Activated CD4-positive, alpha-beta T cell treated with anti-CD3 and anti-CD28 coated beads for 48 hours (primary cell): ENCODE results near the gene ANKH.

ENCODE experiments used
- DNase-seq: peaks from one replicate; pipeline ENCODE4 v3.0.0-alpha.2; 2020

ANKH gene

GRCh38 chr5:14730881-14731280, 140.7 kb downstream of the ANKH start:
- DNase-seq: no peak

DNA sequence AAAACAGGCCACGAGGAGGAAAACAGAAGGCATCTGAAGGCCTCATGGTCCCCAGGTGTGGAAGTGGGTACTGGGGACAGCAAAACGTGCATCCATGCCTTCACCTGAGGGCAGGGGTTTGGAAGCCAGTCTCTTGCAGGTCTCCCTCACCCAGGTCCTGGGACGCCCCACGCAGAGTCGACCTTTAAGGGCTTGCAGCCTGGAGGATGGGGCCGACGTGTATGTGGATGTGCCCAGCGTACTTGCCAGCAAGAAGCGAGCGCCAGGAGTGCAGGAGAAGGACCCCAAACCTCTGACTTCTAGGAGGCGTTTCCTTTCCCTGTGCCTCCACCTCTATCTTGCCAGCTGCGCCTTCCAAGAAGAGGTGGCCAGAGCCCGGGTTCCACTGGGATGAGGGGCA, 141.1 kb downstream of the ANKH start:
- no peak for DNase-seq

DNA sequence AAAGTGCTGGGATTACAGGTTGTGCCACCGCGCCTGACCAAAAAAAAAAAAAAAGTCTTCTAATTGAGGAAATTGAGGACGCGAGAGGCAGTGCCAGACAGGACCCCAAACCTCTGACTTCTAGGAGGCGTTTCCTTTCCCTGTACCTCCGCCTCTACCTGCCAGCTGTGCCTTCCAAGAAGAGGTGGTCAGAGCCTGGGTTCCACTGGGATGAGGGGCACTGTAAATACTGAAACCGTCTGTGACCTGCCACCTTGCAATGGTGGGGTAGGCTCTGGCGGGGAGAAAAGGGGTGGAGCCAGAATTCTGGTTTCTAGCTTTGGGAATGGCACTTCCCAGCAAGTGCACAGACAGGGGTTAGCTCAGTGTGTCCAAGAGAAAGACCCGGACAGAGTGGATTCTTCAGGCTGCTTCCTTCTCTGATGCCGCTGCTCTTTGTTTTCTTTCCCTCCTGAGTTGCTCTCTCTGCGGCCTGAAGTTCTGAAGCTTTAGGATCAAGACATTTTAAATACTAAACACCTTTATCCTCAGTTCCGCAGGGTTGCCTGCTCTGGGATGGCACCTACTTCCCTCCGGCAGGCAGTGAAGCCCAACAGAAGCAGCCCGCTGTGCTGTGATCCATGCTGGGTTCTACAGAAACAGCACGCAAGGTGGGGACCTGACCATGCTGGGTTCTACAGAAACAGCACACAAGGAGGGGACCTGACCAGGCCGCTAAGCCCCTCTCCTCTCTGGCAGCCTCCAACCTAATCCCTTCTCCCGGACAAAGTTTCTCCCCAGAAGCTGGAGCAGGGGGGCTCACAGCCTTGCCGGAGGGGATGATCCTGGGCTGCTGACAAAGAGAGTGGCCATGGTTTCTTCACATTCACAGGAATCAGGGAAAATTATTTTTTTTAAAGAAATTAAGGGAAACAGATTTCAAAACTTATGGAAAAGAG, 141.9 kb downstream of the ANKH start:
- DNase-seq: no peak

DNA sequence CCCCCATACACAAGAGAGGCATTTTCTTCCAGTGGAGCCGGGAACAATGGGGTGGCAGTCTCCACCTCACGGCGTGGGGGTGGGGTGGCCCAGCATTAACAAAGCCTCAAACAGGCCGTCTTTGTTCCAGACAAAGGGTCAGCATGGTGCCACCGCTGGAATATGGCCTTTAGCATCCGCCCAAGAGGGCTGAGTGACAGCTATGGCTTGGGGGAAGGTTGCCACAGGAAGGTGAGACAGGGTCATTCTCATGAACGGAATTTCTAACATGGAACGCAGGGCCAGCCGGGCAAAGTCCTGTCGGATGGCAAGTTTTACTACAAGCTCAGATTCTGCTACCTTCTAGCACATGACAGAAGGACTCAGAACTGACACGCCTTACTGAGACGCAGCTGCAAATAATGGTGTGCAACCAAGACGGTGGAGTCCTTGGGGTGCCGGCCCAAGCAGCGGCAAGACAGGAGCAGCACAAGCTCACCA, 143.1 kb downstream of the ANKH start:
- DNase-seq: no peak

- DNase-seq: no peak
These were observed 143.6 kb downstream of the ANKH start for GRCh38 chr5:14727928-14728458.

GRCh38 chr5:14727428-14727865, 144.1 kb downstream of the ANKH start:
- peak; percentile 82 for DNase-seq

GRCh38 chr5:14726066-14726838, 145.3 kb downstream of the ANKH start:
- DNase-seq: no peak

DNA sequence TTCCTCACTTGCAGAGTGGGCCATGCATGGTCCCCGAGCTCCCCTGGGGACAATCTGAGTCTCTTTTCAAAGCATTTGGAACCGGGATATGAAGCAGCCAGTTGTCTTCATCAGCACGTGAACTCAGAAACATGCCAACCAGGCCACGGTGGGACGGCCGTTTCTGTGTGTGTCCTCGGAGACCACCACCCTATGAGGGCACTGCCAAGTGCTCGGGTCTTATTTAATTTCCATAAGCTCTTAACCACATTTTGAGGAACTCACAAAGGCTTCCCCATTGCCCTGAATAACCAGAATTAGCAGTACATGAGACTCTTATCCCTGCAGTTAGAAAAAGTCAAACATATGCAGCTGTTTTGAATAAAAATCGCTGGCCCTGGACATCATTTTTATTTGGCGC, 146.9 kb downstream of the ANKH start:
- no peak for DNase-seq

- DNase-seq: peak; percentile 42
These were observed 147.9 kb downstream of the ANKH start for GRCh38 chr5:14723701-14724132.

- no peak for DNase-seq
These were observed 148.7 kb downstream of the ANKH start for GRCh38 chr5:14722923-14723322.

- no peak for DNase-seq
These were observed 149.5 kb downstream of the ANKH start for GRCh38 chr5:14721990-14722656.

DNA sequence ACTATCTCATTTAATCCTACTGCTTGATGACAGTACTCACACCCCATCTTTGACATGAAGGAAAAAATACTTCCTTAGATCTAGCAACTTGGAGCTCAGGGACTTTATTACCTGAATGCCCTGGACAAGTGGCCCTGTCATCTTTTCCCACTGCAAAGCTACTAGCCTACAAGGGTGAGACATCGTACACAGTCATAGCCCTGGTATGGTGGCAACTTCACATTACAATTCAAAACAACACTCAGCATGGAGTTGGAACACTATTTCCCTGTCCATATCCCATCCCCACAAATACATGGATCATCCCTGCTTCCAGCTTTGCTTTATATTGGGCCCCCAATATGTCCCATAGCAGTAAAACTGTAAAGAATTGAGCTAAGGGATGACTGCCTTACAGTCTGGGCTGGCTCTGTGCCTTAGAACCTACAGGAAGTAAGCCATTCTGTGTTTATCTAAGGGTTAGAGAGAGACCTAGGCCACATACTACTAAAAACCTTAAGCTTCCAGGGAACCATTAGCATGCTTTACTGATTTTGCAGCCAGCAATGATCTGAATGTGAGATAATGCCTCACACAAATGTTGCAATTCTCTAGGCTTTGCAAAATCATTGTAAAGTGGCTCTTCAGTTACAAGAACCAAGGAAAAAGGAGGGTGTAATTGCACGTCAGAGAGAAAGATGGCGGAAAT, 151.2 kb downstream of the ANKH start:
- DNase-seq: no peak

GRCh38 chr5:14718778-14719177, 152.8 kb downstream of the ANKH start:
- no peak for DNase-seq

- no peak for DNase-seq
These were observed 154.5 kb downstream of the ANKH start for GRCh38 chr5:14716755-14717752.

- no peak for DNase-seq
These were observed 156.1 kb downstream of the ANKH start for GRCh38 chr5:14715481-14715880.

- DNase-seq: no peak
These were observed 156.9 kb downstream of the ANKH start for GRCh38 chr5:14714706-14715105.

DNA sequence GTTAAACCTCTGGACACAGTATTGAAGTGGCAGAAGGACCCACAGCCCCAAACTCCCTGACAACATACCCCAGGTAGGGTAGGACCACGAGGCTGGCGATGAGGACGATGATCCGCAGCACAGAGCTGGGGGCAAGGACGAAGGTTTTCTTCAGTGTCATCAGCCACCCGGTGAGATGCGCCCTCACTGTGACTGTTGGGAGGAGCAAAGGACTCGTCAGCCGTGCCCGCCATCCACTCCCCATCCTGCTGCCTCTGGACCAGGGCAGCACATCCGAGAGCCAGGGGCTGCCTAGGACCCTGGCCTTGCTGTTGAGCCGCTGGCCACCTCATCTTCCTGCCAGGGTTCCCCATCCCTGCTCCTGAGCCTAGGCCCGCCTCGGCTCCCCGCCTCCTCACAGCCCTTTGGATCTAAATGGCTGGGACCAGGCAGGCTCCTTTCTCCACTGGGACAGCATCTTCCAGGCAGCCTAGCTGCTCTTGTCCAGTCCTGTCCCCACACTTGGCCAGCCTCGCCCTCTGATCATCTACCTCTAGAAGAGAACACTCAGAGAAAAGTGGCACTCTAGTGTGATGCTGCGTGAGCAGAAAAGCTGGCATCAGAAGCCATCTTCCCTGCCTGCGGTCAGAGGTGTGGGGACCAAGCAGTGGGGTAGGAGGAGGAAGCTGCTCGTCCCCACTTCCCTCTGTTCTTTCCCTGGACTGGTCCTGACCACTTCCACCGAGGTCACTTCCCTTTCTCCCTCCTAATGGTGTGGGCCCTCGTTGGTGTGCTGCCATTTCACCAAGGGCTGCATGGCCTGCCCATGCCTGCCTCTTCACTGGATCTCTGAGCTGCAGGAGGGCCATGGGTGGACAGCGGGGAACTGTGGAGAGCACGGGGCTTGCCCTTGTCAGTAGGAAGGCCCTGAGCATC, 157.8 kb downstream of the ANKH start:
- no peak for DNase-seq

DNA sequence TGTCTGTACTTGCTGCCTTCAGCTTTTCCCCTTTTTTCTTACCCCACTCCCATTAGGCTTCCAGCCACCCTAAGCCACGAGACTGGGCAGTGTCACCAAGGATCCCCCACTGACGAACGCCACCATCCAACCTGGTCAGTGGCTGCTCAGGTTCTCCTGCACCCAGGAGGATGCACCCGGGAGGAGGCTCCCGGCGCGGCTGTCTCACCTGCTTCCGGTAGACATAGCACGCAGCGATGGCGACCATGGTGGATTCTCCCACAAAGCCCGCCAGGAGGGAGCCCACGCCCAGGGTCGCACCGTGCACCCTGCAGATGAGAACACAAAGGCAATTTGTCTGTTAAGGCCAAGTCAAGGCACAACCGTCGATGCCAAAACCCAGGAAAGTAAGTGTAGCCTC, 158.9 kb downstream of the ANKH start:
- DNase-seq: no peak

GRCh38 chr5:14712131-14712530, 159.4 kb downstream of the ANKH start:
- DNase-seq: no peak
